GM12878 (cell line): ENCODE measurements around the gene FTSJ1.

ENCODE experiments used
- EGR1 ChIP-seq, 2 experiments: IDR thresholded peaks; 1 replicate in 1 of 2; 2 replicates in 1 of 2; pipeline ENCODE4 v1.6.1; 2011 to 2012; ENCODE audit warnings: low read depth in 2 of 2, low read length in 2 of 2, borderline replicate concordance in 1 of 2, mild to moderate bottlenecking in 1 of 2, moderate library complexity in 1 of 2
- TF ChIP-seq, protein P1 (sequence below): IDR thresholded peaks from 2 replicates; pipeline ENCODE4 v1.6.1; 2012; ENCODE audit warnings: low read depth, low read length, improper control_type of control experiment

- no peak for TF ChIP-seq EGR1 (IDR thresholded peaks at IDR 0.05; ENCODE audit: borderline replicate concordance in 1 of 2, low read depth in 2 of 2, low read length in 2 of 2)
- TF ChIP-seq, protein P1, sequence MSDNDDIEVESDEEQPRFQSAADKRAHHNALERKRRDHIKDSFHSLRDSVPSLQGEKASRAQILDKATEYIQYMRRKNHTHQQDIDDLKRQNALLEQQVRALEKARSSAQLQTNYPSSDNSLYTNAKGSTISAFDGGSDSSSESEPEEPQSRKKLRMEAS, result no peak
Measured at GRCh38 chrX:48461830-48462229, 14.2 kb upstream of the FTSJ1 start.
